Measurements from ENCODE around the gene LRRTM4. TPM values are rescaled to one million over a fixed set of nuclear protein-coding genes. Genes with fewer than 3 reads are reported as not detected.

LRRTM4 gene
- total RNA-seq (2016; rRNA removed; fragmentation: Illumina TruSeq; extraction: Trizol) (0.62 and 1.2 TPM in 2 replicates), polyA plus RNA-seq (2011; rRNA removed) (1.2 TPM in 2 replicates), polyA minus RNA-seq (2011; rRNA and poly(A)+ RNA removed; ENCODE audit: low replicate concordance) (2.4 and 15.7 TPM in 2 replicates), Bru-seq, nascent RNA (percentile 39 among the genes with signal in this experiment), BruChase-seq, experiment 1, labeled RNA remaining after a 6-hour chase (percentile 51 among the genes with signal in this experiment), BruChase-seq, experiment 2, labeled RNA remaining after a 2-hour chase (percentile 56 among the genes with signal in this experiment)
- 1.3 and 2.1 TPM in 2 replicates for total RNA-seq (2016; cell fraction: cytosol; rRNA removed; fragmentation: Illumina TruSeq; extraction: Trizol; ENCODE audit: low read depth)
- total RNA-seq (2016; cell fraction: insoluble cytoplasmic fraction; rRNA removed; fragmentation: Illumina TruSeq; extraction: Trizol), result 0.95 and 1.2 TPM in 2 replicates
- 3.0 and 3.6 TPM in 2 replicates for total RNA-seq (2016; cell fraction: membrane; rRNA removed; fragmentation: Illumina TruSeq; extraction: Trizol)
- total RNA-seq (2016; cell fraction: nucleus; rRNA removed; fragmentation: Illumina TruSeq; extraction: Trizol), result 3.2 and 4.2 TPM in 2 replicates
- polyA plus RNA-seq (2011; cell fraction: cytosol; rRNA removed), result 0.41 and 0.42 TPM in 2 replicates
- polyA plus RNA-seq (2011; cell fraction: nucleus; rRNA removed), result 7.3 and 7.6 TPM in 2 replicates
- 0.29 and 0.58 TPM in 2 replicates for polyA plus RNA-seq (2012)
- polyA plus RNA-seq (2016; cell fraction: cytosol; fragmentation: Illumina TruSeq; extraction: Trizol; ENCODE audit: low read depth), result 0.03 TPM in 2 replicates
- 0.33 and 0.40 TPM in 2 replicates for polyA plus RNA-seq (2016; cell fraction: insoluble cytoplasmic fraction; fragmentation: Illumina TruSeq; extraction: Trizol; ENCODE audit: low read depth)
- 0.13 TPM in 1 of 2 replicates, not detected in the other for polyA plus RNA-seq (2016; cell fraction: membrane; fragmentation: Illumina TruSeq; extraction: Trizol; ENCODE audit: low read depth)
- 0.49 and 0.52 TPM in 2 replicates for polyA plus RNA-seq (2016; cell fraction: nucleus; fragmentation: Illumina TruSeq; extraction: Trizol; ENCODE audit: insufficient read depth, low read depth)
- 2.3 and 3.3 TPM in 2 replicates for polyA minus RNA-seq (2011; cell fraction: cytosol; rRNA and poly(A)+ RNA removed)
- 84.2 and 111 TPM in 2 replicates for polyA minus RNA-seq (2011; cell fraction: nucleus; rRNA and poly(A)+ RNA removed)
- long read RNA-seq, experiment 1, result 0 reads
- long read RNA-seq, experiment 2, partial matches to known transcripts, result 0 of 1 reads
- long read RNA-seq, experiment 2, other reads (novel, unspliced or antisense), result 1 of 1 reads

GRCh38 chr2:77521931-77522470 is at the start of gene LRRTM4:
Gene LRRTM4, minus strand, starts transcription at chr2:77522376.
- intact Hi-C loops (cut with micrococcal nuclease; ENCODE audit: unreplicated experiment) (no loop called here), in situ Hi-C loops (cut with HindIII; ENCODE audit: extremely low pct_ligation_motif_present, low pct_unique_long_range_greater_than_20kb) (no loop called here)
- Histone ChIP-seq H3K27me3 (ENCODE audit: control insufficient read depth in 1 of 2, insufficient read depth in 2 of 2, low read length in 2 of 2) (peaks cover 0 to 12% of the 10 kb centered on the region in 2 experiments; a peak in 1 of 5 replicates), H3K9me3 (ENCODE audit: low read length) (no peaks in the 10 kb centered on the region), H3K4me3 (replicated peaks in 1 of 3; ENCODE audit: insufficient read depth in 1 of 3, low read depth in 2 of 3, low read length in 3 of 3) (no peak within 1 kb of the TSS), H3K79me2 (ENCODE audit: insufficient read depth, low read length) (no peaks in the 10 kb centered on the region), H3K4me1 (ENCODE audit: insufficient read depth, low read length) (no peaks in the 10 kb centered on the region), H2AFZ (ENCODE audit: low read length) (no peak within 1 kb of the TSS), H4K20me1 (ENCODE audit: insufficient read depth, low read length) (no peaks in the 10 kb centered on the region), H3K9ac (ENCODE audit: insufficient read depth, low read depth, low read length) (no peak within 1 kb of the TSS), H3K4me2 (ENCODE audit: low read depth, low read length) (no peak within 1 kb of the TSS), H3K36me3 (replicated peaks in 1 of 2; ENCODE audit: control insufficient read depth in 1 of 2, insufficient read depth in 2 of 2, low read length in 2 of 2) (no peaks in the 10 kb centered on the region), H3K27ac (ENCODE audit: extremely low read length, insufficient read depth, low read length) (no peak within 1 kb of the TSS)
- 2% methylated on average over 4 of the region's 4 CpGs for WGBS (ENCODE audit: low lambda C conversion rate)
- ChIA-PET CTCF (ENCODE audit: low intra/inter-chr PET ratio, low total read pairs) (no interaction called here), POLR2A (no interaction called here)
- ATAC-seq, result peak; percentile 66
- no peak for FAIRE-seq
- no peak for DNase-seq (ENCODE audit: low spot score)
- TF ChIP-seq TOE1 (CRISPR knock-in tag; IDR thresholded peaks at IDR 0.05), result no peak
- TF ChIP-seq STAG1 (CRISPR knock-in tag; IDR thresholded peaks at IDR 0.05), result peak; percentile 40
- 0 out of 2 replicates have a peak, but pooled peaks have one; percentile 20 for TF ChIP-seq CTCF (CRISPR knock-in tag; IDR thresholded peaks at IDR 0.05)
- no peak for TF ChIP-seq PHF20 (CRISPR knock-in tag; IDR thresholded peaks at IDR 0.05)
- TF ChIP-seq ZSCAN25 (CRISPR knock-in tag; IDR thresholded peaks at IDR 0.05), result no peak
- BruUV-seq (replicated peaks), result no TSS peak
